ENCODE results near the gene TRIM14.

GRCh38 chr9:98159790-98160189, 40.8 kb upstream of the TRIM14 start:
- TF ChIP-seq, protein P1, sequence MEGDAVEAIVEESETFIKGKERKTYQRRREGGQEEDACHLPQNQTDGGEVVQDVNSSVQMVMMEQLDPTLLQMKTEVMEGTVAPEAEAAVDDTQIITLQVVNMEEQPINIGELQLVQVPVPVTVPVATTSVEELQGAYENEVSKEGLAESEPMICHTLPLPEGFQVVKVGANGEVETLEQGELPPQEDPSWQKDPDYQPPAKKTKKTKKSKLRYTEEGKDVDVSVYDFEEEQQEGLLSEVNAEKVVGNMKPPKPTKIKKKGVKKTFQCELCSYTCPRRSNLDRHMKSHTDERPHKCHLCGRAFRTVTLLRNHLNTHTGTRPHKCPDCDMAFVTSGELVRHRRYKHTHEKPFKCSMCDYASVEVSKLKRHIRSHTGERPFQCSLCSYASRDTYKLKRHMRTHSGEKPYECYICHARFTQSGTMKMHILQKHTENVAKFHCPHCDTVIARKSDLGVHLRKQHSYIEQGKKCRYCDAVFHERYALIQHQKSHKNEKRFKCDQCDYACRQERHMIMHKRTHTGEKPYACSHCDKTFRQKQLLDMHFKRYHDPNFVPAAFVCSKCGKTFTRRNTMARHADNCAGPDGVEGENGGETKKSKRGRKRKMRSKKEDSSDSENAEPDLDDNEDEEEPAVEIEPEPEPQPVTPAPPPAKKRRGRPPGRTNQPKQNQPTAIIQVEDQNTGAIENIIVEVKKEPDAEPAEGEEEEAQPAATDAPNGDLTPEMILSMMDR (IDR thresholded peaks at IDR 0.05) = no peak
- TF ChIP-seq POLR2A (IDR thresholded peaks at IDR 0.05) = no peak

Data from right lobe of liver (tissue), 4 donors.